HG03558 (cell line): ENCODE results near the gene PPP1R1C.
"Not testable (repeated sequence)": the region's sequence is repeated elsewhere in the genome, so short reads cannot be mapped to it uniquely, and the experiment has no call there.

Experiments used
- ATAC-seq: cut with Tn5 transposase; IDR thresholded peaks from one replicate; pipeline ENCODE4 v1.9.1; 2021; ENCODE audit warnings: moderate number of reproducible peaks; ENCODE audit not compliant: unreplicated experiment; ENCODE audit errors: extremely low read depth

Gene PPP1R1C, protein sequence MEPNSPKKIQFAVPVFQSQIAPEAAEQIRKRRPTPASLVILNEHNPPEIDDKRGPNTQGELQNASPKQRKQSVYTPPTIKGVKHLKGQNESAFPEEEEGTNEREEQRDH

DNA sequence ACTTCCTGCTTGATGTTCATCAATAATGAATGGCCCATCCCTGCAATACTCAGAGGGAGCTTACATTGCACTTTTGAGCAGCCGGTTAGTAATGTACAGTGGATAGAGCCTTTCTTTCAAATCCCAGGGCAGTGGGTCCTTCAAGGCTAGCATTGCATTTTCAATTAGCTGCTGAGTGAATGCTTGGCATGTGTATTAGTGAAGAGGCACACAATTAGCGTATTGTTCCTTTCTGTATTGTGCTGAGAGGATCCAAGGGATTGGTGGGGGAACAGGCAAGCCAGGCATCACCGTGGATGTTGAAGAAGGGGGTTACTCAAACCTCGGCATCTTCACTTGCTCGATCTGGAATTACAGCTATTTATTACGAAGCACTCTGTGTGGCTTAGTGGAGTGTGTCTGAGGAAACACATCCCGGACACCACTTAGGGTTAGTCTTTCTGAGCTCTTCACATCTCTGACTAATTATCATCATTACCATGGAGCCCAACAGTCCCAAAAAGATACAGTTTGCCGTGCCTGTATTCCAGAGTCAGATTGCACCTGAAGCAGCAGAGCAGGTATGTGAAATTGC lies at the start of gene PPP1R1C:
PPP1R1C (plus strand) TSS at position 222 of the 574 bp plus-strand sequence; CDS start at position 480, 258 bp downstream.
- no peak for ATAC-seq

DNA sequence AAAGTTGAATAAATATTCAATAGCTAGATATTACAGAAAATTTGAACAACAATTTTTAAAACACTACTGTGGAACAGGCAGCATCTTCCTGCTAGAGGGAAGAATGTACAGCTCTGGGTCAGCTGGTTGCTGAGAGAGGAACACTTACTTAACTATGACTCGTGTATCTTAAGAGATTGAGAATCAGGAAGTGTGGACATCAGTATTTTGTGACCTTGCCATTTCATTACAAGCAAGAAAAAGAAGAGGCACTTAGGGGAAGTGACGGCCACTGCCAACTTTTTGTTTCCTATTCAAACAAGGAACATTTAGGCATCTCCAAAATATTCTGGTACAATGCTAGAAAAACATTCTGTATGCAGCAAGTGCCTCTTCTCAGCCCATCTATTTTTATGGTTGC lies 48.2 kb upstream of the PPP1R1C start:
- ATAC-seq, result no peak

DNA sequence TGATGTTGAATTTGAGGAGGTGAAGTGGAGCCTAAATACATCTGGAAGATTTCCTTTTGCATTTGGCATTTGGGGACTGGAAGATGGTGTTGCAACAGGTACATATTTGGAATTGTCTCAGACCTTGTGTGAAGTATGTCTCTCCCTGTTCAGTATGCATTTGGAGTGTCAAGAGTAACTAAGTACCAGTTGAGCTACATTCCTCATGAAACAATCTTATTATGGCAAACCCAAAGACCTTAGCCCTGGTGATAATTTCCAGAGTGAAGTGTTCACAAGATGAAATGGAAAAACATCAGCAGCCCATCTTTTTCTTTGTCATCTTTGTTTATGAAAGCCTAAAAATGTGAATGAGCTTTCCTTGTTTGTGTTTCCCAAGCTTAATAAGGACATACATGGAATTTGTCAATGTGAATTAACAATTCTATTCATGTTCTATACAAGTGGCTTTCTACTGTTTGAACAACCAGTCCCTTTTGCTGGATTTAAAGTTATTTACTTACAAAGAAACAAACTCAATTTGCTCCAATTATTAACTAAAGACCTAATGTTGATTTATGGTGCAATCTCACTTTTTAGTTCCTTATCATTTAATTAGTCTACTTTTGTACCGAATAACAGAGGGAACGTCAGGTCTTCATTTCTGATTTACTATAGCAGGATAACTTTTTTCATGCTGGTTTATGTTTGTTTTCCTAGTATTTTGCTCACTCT lies 42.1 kb upstream of the PPP1R1C start:
- ATAC-seq, result no peak

DNA sequence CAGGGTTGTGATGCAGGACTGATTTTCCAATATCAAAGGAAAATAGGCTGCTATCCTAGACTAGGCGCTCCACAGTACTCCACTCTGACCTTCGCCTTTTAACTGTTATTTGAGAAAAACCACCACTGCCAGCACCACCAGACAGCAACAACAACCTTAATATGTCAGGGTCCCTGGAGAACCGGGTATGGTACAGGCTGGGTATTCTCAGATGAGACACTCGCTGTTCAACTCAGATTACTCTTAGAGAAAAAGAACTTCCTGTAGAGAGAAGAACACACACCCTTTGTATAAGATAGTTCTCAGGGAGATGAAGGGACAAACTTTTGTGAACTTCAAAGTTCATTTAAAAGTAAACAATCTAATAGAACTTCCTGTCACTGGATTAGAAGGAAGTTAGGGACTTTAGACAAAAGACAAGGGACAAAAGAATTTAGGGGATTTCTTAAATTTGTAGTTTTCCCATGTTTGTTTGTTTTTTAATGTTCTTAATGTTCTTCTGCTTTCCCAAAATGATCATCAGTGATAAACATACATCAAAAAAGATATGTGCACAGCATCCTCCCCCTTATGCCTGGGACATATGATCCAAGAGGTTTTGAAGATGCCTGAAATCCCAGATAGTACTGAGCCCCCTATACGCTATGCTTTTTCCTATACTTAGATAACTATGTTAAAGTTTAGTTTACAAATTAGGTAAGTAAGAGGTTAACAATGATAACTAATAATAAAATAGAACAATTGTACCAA lies 41.3 kb upstream of the PPP1R1C start:
- no peak for ATAC-seq

DNA sequence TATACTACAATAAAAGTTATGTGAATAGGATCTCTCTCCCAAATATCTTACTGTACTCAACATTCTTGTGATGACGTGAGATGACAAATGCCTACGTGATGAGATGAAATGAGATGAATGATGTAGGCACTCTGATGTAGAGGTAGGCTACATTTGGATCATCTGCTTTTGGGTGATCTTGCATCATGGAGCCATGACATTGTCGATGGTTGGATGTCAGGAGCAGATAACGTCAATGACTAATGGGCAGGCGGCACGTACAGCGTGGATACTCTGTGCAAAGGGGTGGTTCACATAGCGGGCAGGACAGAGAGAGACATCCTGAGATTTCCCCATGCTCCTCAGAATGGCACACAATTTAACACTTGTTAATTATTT lies 40.8 kb upstream of the PPP1R1C start:
- ATAC-seq, result no peak

DNA sequence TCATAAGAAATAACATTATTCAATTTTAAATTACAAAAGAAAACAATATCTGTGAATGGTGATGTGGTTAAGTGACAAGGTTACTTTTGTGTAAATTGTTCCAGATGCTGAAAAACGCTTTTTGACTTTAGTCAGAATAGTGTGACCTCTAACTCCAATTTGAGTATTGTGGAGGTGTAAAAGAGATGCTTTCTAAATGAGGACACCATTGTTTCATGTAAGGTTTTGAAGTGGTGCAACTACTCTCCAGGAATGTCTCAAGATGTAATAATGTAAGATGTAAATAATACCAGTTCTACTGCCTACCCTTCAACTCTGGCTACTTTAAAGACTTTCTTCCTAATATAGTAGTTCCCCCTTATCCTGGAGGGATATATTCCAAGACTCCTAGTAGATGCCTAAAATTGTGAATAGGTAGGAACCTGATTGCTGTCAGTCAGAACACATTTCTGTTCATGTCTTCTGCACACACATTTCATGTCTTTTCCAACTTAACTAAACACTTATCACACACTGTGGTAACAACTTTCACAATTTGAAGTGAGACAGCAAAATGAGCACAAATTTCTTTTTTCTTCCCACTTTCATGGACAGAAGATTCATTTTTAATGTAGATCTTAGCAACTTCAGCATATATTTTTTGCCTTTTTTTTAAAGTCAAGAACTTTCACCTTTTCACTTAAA lies 39.1 kb upstream of the PPP1R1C start:
- no peak for ATAC-seq

DNA sequence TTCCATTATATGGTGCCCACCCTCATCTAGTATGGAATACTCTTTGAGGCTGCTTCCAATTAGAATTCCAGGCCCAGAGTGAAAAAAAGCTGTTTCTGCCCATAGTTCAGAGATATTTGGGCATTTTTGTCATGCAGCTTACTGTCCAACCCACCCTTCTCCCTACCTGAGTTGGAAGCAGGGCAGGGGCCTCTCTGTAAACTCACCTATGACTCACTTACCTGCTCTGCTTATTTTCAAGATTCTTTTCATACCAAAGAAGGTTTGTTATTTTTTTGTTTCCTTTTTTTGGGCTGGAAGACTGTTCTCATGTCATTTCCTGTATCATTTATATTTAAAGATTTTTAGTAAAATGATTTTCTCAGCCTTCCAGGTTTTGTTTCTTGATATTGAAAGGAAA lies 38.4 kb upstream of the PPP1R1C start:
- no peak for ATAC-seq

DNA sequence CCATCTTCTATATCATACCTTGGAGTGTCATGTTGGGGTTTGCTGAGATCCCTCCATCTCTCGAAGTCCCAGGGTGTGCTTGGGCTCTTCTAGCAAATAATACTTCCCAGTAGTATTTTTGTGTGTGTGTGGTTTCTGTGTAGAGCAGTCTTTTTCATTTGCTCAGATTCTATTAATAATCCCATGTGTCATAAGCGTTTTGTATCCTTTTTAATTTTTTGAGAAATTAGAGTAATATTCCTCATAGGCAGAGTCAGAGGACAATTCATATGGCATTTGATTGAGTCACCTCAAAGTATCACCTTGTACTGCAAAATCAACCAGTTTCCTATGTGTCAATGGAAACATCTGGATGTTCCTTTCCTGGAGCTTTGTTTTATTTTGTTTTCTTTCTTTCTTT lies 37.4 kb upstream of the PPP1R1C start:
- no peak for ATAC-seq

DNA sequence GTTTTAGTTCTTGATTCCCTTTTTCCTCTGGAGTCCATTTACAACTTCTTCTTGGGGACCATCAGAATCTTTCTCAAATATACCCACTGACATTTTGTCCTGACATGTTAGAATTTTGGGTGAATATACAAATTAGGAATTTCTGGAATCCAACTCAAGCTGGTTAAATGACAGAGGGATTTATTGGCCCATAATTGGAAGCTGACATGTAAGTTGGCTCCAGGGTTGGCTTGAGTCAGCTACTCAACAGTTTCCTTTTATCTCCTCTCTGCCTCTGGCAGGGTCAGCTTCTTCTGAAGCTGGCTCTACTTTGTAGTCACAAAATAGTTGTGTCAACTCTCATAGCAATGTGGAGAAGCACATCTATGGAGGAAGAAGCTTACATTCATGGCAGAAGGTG lies 36.6 kb upstream of the PPP1R1C start:
- ATAC-seq, result no peak

DNA sequence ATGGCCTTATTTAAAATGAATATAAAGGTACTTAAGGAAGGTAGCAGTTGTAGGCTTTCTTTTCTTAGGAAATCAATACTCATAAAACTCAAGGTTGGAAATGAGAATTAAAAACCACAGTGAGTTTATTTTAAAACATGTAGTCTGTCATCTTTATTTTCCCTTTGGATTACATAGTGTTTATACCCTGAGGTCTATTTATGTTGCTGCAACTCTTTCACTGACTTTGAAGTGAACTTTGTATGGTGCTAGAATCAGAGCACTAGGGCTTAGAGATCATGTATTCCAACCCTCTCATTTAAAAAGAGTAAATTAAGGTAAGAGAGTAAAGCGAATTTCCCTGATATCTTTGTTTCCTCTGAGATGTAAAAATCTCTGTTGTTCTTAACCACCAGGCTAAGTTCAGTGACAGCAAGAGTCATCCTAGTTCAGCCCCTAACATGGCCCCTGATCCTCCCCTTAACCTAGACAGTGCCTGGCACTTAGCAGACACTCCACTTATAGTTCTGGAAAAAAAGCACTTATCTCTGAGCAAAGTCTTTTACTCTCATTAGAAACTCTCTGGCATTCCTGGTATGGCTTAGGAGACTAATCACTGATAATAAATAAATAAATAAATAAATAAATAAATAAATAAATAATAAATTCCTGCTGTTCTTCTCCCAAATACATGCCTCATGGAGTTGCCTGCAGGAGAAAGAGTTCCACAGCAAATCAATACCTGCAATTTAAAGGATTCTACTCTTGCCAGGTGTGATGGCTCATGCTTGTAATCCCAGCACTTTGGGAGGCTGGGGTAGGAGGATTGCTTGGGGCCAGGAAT lies 33.0 kb upstream of the PPP1R1C start:
- ATAC-seq, result no peak

DNA sequence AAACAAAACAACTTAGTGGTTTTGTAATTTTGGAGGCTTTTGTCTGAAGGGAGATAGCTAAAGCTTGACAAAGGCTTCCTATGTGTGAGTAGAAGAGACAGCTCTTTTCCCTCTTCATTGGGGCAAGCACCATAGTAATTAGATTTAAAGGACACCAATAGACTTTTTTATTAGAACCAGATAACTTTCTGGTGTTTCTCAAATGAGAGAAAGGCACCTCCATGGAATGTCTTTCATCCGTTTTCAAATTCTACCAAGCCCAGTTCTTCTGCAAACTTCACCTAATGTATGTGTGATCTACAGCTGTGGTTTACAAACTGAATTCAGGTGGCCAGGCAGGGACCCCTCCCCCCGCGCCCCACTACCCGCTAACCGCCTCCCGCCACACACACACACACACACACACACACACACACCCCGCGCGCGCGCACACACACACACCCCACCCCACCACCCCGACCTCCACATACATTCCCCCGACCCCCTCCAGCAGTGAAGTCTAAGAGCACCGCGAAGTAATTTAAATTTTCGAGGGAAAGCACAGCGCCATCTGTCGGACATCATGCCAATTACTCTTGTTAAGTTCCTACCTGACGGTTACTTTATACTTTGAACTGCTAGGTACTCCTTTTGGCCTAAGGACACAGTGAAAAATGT lies 31.6 kb upstream of the PPP1R1C start:
- ATAC-seq, result no peak

DNA sequence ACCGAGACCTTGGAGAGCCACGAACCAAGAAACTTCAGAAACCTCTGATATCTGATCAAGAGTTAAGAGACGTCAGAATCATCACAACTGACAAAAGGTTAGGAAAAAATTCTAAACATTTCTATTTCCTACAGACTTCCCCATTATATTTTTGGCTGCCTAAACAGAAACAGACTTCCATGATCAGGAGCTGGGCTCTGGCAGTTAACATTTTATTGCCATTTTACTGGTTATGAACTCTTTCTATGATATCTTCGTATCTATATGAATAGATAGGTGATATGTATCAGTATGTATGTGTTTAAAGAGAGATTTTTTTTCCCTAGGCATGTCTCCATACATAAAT lies 31.1 kb upstream of the PPP1R1C start:
- no peak for ATAC-seq

DNA sequence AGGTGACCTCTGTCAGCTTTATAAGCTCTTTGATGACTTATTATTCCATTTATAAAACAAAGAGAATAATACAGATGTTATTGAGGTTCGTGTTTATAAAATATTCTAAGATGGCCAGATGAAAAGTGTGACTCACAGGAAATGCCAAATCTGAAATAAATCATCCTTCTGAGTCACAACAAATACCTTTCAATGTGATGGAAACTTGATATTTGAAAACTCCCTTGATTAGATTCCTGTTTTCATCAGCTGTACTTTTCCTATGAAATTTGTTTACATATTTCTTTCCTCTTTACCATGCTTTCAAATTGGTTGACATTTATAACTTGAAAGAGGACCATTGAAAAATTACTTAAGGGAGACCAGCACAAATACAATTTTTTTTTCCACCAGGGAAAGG lies 30.6 kb upstream of the PPP1R1C start:
- no peak for ATAC-seq

DNA sequence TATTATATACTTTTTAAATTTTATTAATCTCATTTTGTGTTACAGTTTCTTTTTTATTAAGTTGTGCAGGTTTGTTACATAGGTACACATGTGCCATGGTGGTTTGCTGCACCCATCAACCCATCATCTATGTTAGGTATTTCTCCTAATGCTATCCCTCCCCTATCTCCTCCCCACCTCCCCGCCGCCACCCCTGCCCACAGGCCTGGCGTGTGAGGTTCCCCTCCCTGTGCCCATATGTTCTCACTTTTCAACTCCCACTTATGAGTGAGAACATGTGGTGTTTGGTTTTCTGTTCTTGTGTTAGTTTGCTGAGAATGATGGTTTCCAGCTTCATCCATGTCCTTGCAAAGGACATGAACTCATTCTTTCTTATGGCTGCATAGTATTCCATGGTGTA lies 29.8 kb upstream of the PPP1R1C start:
- not testable (repeated sequence) for ATAC-seq

DNA sequence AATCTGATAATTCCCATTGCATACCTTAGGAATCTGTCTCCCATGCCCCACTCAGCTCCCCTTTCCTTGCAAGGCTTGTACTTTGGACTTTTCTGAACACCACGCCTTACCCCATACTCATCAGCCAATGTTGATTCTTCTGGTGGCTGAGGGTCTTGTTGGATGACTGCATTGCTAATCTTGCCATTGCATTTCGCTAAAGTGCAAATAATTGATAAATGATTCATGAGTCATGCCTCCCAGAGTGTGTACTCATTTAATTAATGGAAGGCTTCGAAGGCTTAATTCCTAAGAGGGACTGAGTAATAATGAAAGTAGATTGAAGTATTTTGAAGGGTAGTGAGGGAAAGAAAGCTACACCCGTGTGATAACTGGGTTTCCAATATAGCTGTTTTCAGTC lies 28.0 kb upstream of the PPP1R1C start:
- ATAC-seq, result no peak

DNA sequence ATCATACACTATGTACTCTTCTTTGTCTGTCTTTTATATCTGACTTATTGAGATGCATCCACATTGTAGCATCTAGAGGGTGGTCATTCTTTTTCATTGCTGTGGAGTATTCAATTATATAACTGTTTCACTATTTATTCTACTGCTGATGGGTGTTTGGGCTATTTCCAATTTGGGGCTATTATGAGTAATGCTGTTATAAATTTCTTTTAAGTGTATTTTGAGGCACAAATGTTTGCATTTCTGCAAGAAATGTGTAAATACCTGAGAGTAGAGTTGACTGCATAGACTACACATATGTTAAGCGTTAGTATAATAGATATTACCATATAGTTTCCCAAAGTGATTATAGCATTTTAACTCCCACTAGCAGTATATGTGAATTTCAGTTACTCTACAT lies 26.9 kb upstream of the PPP1R1C start:
- ATAC-seq, result no peak

DNA sequence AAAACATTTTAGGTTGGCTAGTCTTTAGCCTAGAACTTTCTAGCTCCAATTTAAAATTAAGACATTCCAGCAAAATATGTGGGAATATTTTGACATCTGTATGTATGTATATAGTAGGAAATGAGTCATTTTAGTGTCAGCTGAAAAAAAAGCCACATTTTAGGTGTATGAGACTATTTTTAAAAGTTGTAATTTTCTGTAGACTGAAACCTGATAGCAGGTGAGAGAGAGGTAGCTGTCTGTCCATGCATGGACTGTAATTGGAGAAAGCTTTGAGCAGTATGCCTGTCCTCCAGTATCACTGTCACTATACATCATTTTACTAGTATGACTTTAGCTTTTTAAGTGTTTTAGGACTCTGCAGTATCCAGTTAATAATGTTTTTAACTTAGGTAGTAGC lies 26.1 kb upstream of the PPP1R1C start:
- no peak for ATAC-seq

DNA sequence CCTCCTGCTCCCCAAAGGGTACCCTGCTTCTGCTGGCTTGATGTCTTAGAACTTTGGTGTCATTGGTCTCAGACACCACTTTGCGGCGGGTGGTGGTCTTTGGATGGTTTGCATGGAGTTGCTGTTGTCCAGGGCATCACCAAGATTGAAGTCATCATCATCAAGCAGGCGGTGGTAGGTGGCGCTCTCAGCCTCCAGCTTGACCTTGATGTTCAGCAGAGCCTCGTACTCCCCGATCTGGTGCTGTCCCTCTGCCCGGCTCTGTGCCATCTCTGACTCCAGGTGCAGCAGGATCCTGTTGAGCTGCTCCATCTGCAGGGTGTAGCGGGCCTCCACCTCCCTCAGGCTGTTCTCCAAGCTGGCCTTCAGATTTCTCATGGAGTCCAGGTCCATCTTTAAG lies 24.5 kb upstream of the PPP1R1C start:
- ATAC-seq, result not testable (repeated sequence)

DNA sequence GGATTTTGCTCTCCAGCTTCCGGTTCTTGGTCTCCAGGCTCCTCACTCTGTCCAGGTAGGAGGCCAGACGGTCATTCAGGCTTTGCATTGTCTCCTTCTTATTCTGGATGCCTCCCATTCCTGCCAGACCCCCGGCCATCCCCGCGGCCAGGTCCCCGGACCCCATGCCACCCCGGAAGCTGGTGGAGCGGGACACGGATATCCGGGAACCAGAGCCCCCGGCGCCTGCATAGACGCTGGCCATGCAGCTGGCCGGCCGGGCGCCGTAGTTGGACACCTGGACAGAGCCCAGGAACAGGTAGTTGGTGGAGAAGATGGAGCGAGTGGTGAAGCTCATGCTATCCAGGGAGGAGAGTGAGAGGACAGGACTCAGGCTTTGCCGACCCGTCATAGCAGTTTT lies 23.5 kb upstream of the PPP1R1C start:
- no peak for ATAC-seq
